Measurements from ENCODE around the gene TMEM150A. TPM values are rescaled to one million over a fixed set of nuclear protein-coding genes. Genes with fewer than 3 reads are reported as not detected.

TMEM150A gene
- total and polyA plus RNA-seq, 2 of the 13 experiments (the other 11 are each of a cell fraction or from before 2014, with no cell fraction given): 30.1 to 70.4 TPM

- TF ChIP-seq ZNF576 (CRISPR knock-in tag; IDR thresholded peaks at IDR 0.05) (no peak), SMAD3 (CRISPR knock-in tag; IDR thresholded peaks at IDR 0.05) (peak; percentile 57; the same call in 1 of the 2 replicates), TFE3 (CRISPR knock-in tag; IDR thresholded peaks at IDR 0.05) (peak; percentile 63; the same call in 1 of the 2 replicates), RXRB (CRISPR knock-in tag; IDR thresholded peaks at IDR 0.05; ENCODE audit: borderline replicate concordance) (peak; percentile 61; the same call in 1 of the 2 replicates), ZBTB2 (CRISPR knock-in tag; IDR thresholded peaks at IDR 0.05; ENCODE audit: low read depth) (peak; percentile 44; the same call in 1 of the 2 replicates), U2AF1 (optimal IDR thresholded peaks at IDR 0.05; ENCODE audit: low read depth, low read length) (peak; percentile 87), ZNF296 (CRISPR knock-in tag; conservative IDR thresholded peaks at IDR 0.05) (peak; percentile 84; the same call in 1 of the 2 replicates), PLSCR1 (CRISPR knock-in tag; IDR thresholded peaks at IDR 0.05; ENCODE audit: borderline replicate concordance) (0 out of 2 replicates have a peak, but pooled peaks have one; percentile 63), ATF1 (CRISPR knock-in tag; IDR thresholded peaks at IDR 0.05) (peak; percentile 89), SIN3B (IDR thresholded peaks at IDR 0.05; ENCODE audit: low read length) (peak; percentile 33), RBFOX2 (IDR thresholded peaks at IDR 0.05; ENCODE audit: low read depth, low read length) (peak; percentile 84), ZNF280B (CRISPR knock-in tag; IDR thresholded peaks at IDR 0.05; ENCODE audit: borderline replicate concordance) (peak; percentile 78), ARID5B (CRISPR knock-in tag; IDR thresholded peaks at IDR 0.05) (peak; percentile 25; the same call in 1 of the 2 replicates), ZNF382 (CRISPR knock-in tag; IDR thresholded peaks at IDR 0.05; ENCODE audit: borderline replicate concordance) (no peak), NR3C1 (CRISPR knock-in tag; IDR thresholded peaks at IDR 0.05) (no peak), POLR2AphosphoS5 (IDR thresholded peaks at IDR 0.05; ENCODE audit: low read depth, low read length) (peak; percentile 97), XRCC5 (optimal IDR thresholded peaks at IDR 0.05; ENCODE audit: low read length) (peak; percentile 37), MED8 (CRISPR knock-in tag; IDR thresholded peaks at IDR 0.05; ENCODE audit: insufficient replicate concordance) (no peak)
Observed at GRCh38 chr2:85595301-85596025, 7.0 kb downstream of the TMEM150A start, which contains the start of gene RNF181 (continued).
